GM15510 (cell line): ENCODE results near the gene HIRIP3.

ENCODE experiments used
- POLR2A ChIP-seq: IDR thresholded peaks from 3 replicates; pipeline ENCODE4 v1.6.1; 2011; ENCODE audit warnings: borderline replicate concordance; ENCODE audit not compliant: insufficient read length; ENCODE audit errors: extremely low read depth

The HIRIP3 gene

DNA sequence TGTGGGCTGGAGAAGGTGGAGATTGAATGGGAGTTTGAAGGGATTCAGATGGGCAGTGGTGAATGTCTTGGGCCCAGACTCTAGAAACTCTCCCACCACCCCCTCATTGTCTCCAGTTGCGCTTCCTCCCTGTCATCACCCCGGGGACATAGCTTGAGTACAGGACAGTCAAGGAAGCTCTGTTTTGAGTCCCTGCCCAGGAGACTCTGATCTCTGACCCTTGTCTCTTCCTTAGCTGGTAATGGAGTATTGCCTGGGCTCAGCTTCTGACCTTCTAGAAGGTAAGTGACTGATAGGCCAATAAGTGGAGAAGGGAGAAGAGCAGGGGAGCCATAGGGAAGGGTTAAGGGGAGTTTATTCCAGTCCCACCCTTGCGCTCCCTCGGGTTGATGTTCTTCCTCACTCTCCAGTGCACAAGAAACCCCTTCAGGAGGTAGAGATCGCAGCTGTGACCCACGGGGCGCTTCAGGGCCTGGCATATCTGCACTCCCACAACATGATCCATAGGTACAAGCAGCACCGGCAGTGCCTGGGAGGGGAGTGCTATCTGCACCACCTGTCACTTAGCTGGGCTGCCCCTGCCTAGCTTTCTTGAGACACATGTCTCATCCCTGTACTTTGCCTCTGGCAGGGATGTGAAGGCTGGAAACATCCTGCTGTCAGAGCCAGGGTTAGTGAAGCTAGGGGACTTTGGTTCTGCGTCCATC, 16.7 kb downstream of the HIRIP3 start:
- TF ChIP-seq POLR2A = no peak

DNA sequence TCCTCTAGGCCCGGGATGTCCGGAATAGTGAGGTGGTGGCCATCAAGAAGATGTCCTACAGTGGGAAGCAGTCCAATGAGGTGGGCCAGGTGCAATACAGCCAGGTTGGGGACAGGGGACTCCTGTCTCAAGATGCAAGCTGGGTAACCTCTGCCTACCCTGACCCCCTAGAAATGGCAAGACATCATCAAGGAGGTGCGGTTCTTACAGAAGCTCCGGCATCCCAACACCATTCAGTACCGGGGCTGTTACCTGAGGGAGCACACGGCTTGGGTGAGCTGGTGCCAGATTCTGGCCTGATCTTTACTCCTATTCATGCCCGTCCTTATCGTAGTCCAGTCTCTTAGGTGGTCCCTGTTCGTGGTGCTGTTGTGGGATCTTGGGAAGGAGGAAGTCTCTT, 17.3 kb downstream of the HIRIP3 start:
- no peak for TF ChIP-seq POLR2A

DNA sequence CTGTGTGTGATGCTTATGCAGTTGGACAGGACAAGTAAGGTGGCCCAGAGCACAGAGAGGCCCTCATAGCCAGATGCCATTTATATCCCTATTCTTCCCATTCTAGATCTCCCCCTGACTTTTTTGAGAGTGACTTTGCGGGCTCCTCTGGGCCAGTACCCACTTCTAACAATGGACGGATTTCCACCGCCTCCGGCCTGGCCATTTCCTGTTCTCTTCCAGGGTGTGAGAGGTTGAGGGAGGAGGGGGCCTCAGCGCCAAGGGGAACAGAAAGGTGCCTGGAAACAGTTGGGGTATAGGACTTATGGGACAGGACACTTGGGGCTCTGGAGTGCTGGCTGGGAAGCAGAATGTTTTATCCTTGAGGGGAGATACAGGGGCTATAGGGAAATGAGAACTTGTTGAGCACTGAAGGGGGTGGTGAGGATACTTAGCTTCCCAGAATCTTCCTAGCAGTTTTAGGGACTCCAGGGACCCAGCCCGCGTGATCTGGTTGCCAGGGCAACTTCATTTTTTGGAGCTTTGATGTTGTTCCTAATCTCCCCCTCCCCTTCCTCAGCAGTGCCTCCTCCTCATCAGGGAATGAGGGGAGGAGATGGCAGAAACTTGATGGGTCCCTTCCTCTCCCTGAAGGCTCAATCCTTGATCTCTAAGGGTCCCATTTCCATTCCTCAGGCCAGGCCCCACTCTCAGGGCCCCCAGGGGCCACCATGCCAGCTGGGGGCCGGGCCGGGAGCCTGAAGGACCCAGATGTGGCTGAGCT, 18.2 kb downstream of the HIRIP3 start:
- no peak for TF ChIP-seq POLR2A

DNA sequence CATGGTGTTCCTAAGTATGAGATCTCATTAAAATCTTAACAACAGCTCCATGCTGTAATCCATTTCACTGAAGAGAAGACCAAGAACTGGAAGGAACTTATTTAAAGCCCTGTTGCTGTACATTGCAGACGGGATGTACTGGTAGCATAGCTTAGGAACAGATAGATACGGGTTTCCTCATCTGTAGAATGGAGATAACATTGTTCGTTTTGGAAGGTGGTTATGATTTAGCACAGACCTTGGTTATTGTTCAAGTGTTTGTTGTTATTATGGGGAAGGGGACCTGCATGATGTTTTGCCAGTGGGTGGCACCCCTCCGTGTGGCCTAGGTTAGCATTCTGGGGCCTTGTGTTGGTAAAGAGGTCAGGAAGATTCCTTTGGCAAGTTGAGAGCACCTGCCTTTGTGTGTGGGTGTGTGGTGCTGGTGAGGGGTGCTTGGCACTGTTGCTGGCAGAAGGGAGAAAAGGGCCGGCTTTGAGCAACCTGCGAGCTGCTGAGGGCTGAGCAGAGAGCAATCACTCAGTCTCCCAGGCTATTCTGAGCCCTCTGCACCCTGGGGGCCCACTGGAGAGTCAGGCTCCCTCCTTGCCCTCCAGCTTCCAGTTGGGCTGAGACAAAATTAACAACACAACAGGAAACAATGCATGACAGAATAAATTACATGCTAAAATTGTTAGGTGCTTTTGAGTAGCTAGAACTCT, 19.5 kb downstream of the HIRIP3 start:
- TF ChIP-seq POLR2A = no peak

DNA sequence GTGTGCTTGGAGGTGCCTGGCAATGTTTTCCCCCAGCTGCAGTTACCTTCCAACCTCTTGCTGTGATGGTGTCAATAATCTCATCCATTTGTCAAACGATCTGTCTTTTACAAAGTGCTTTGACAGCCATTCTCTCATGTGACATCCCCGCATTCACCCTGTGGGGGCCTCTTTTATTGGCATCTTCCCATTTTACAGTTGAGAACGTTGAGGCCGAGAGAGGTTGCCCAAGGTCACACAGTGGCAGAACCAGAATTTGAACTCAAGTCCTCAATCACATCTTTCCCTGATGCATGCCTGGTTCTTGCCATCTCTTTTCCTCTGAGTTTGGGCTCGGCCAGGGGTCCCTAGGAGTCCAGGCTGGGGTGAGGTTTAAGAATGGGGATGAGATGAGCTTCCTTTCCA, 20.3 kb downstream of the HIRIP3 start:
- no peak for TF ChIP-seq POLR2A

DNA sequence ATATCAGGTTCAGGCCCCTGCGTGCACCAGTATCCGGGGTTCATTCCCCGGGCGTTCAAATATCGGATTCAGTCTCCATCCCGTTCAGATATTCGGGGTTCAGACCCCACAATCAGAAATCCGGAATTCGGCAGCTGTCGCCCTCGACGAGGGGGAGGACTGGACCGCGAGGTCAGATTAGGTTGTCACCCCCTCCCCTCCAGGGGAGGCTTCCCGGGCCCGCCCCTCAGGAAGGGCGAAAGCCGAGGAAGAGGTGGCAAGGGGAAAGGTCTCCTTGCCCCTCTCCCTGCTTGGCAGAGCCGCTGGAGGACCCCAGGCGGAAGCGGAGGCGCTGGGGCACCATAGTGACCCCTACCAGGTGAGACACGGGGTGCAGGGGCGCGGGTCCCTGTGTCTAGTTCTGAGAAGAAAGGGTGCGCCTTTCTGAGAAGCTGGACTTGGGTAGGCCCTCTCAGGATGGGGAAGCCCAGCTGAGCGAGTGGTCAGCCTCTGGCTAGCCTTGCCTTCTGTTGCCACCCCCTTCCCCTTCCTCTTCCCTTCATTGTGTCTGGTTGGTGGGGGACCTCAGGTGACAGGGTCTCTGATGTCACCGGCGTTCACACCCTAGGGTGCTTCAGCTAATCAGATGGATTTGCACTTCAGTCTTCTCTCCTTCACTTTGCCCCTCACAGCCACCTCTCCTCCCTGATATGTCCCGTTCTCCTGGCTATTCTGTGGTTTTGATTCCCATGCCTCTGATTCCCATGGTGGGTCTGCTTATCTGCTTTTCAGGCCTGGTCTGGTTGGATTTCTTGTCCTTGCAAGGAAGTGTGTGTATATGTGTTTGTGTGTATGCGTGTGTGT, 20.9 kb downstream of the HIRIP3 start:
- TF ChIP-seq POLR2A = peak; percentile 24

DNA sequence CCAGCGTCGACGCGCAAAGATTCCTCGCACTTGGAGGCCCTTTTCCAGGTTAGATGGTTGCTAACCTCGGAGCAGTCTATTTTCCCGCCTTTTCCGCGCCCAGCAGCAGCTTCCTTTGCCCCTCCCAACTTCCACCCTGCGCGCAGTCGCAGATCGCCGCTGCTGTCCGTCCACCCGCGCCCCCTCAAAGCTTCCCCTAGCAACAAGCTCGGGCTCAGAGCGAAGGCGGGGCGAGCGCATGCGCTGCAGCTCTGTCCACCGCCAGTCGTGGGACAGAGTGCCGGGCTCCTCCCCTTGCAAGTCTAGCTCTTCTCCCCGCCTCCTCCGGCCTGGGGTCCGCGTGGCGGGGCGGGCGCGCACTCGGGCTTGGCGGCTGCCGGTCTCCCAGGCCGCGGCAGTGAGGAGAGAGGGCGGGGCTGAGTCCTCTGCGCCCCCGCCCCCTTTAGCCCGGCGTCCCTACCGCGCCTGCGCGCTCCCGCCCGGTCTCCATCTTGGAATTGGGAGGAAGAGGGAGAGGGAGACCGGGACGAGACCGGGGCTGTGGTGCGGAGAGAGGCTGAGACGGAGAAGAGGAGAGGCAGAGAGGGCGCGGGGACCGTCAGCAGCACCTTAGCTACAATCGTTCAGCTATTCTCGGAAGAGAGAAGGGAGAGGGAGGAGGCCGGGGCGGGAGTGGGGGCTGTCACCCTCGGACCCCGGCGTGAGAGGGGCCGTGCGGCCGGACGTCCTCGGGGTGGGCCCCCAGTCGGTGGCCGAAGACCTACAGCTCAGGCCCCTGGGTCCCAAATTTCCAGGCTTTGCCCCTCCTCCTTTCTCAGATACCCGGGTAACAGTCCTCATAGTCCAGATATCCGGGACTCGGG, 21.8 kb downstream of the HIRIP3 start, which contains the start of gene TAOK2:
Gene TAOK2 (plus strand): TSS at position 485 of the 863 bp plus-strand sequence. CDS start 3,905 bp downstream, outside the sequence.
- peak; percentile 80 for TF ChIP-seq POLR2A

DNA sequence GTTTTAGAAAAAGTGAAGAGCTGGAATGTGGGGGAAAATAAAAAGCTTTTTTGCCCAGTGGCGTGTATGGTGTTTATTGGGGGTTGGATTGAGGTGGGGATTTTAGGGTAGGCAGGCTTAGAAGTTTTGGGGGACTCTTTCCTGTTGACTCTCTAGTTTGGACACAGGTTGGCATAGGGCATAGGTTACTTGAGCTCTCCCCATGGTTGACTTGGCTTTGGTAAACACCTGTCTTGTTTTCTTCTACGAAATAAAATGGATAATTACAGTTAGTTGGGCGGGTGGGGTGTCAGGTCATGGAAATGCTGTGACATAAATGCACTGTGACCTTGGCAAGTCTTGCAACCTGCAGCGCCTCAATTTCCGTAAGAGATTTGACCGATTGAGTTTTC, 22.4 kb downstream of the HIRIP3 start:
- TF ChIP-seq POLR2A = no peak

DNA sequence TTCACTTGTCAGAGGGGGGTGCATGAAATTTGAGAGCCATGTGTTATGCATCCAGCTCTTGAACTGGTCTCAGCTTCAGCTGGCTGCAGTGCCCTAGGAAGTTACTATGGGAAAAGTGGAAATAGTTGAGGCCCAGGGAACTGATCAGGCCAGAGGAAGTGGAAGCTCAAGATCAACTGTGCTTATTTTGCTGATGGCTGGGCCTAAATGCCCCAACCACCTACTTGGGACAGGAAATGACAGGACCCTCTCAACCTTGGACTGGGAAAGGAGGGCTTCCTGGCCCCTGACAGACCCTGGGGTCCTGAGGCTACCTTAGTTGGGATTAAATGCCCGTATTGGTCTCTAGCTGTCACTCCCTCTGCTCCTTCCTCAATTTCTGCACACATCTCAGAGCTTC, 22.9 kb downstream of the HIRIP3 start:
- TF ChIP-seq POLR2A = no peak

DNA sequence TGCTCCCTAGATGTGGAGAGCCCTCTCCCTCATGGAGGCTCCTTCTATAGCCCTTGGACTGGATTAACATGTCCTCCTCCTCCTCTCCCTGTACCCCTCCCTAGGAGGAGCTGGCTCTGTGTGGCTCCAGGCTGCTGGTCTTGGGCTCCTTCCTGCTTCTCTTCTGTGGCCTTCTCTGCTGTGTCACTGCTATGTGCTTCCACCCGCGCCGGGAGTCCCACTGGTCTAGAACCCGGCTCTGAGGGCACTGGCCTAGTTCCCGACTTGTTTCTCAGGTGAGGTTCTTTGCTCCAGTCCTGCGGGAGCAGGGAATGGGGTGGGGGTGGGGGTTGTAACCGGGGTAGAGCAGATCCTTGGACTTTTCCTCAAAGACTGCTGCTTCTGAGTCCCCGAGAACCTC, 24.1 kb downstream of the HIRIP3 start:
- no peak for TF ChIP-seq POLR2A

DNA sequence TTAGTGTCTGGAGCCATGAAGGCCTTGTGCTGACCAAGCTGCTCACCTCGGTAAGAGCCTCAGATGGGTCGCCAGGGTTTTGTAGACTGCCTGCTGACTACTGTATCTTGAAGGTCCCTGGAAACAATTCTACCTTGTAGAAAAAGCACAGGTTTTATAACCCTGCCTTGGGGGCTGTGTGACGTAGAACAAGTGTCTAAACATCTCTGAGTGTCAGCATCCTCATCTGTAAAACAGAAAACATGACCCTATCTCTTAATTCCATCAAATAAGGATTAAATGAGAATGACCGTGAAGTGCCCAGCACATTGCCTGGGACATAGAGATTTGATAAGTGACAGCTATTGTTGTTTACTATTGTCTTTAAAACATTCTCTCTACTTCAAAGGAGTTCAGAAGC, 27.2 kb downstream of the HIRIP3 start:
- no peak for TF ChIP-seq POLR2A

DNA sequence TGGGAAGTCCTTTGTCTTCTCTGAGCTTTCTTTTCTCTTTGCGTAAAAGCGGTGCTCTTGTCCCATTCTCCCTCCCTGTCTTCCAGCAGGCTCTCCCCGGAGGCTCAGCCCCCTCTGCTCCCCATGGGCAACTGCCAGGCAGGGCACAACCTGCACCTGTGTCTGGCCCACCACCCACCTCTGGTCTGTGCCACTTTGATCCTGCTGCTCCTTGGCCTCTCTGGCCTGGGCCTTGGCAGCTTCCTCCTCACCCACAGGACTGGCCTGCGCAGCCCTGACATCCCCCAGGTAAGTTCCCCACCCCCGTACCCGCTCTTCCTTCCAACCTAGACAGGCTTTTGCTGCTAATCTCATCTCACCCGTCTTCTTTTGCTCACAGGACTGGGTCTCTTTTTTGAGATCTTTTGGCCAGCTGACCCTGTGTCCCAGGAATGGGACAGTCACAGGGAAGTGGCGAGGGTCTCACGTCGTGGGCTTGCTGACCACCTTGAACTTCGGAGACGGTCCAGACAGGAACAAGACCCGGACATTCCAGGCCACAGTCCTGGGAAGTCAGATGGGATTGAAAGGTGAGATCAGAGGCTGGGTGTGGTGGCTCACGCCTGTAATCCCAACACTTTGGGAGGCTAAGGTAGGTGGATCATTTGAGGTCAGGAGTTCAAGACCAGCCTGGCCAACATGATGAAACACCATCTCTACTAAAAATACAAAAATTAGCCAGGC, 32.2 kb downstream of the HIRIP3 start:
- TF ChIP-seq POLR2A = no peak
